ENCODE data around the gene PLXNB1.
"Not testable (repeated sequence)": the region's sequence is repeated elsewhere in the genome, so short reads cannot be mapped to it uniquely, and the experiment has no call there.

The PLXNB1 gene

GRCh38 chr3:48402281-48402732, 27.6 kb downstream of the PLXNB1 start:
- no peak for DNase-seq (ENCODE audit: low read depth)
- no peak overlapping the region for H3K4me3 ChIP-seq (ENCODE audit: low read depth, low read length)
- no peak for TF ChIP-seq CTCF (IDR thresholded peaks at IDR 0.05; ENCODE audit: control insufficient read depth, extremely low read depth, insufficient read depth)

GRCh38 chr3:48401434-48401901, 28.4 kb downstream of the PLXNB1 start:
- not testable (repeated sequence) for DNase-seq (ENCODE audit: low read depth); H3K4me3 ChIP-seq (ENCODE audit: low read depth, low read length)

GRCh38 chr3:48400824-48401433, 29.0 kb downstream of the PLXNB1 start:
- no peak overlapping the region for H3K4me3 ChIP-seq (ENCODE audit: low read depth, low read length)
- peak; percentile 11 for DNase-seq (ENCODE audit: low read depth)
- peak; percentile 55 for TF ChIP-seq CTCF (IDR thresholded peaks at IDR 0.05; ENCODE audit: control insufficient read depth, extremely low read depth, insufficient read depth)

GRCh38 chr3:48399387-48400172, 30.3 kb downstream of the PLXNB1 start:
- peak; percentile 67 for DNase-seq (ENCODE audit: low read depth)
- no peak for TF ChIP-seq CTCF (IDR thresholded peaks at IDR 0.05; ENCODE audit: control insufficient read depth, extremely low read depth, insufficient read depth)
- H3K4me3 ChIP-seq (ENCODE audit: low read depth, low read length) = no peak overlapping the region

GRCh38 chr3:48398701-48399386, 31.0 kb downstream of the PLXNB1 start:
- no peak for DNase-seq (ENCODE audit: low read depth)
- no peak for TF ChIP-seq CTCF (IDR thresholded peaks at IDR 0.05; ENCODE audit: control insufficient read depth, extremely low read depth, insufficient read depth)
- H3K4me3 ChIP-seq (ENCODE audit: low read depth, low read length) = no peak overlapping the region

- TF ChIP-seq CTCF (IDR thresholded peaks at IDR 0.05; ENCODE audit: control insufficient read depth, extremely low read depth, insufficient read depth) = no peak
- DNase-seq (ENCODE audit: low read depth) = no peak
- H3K4me3 ChIP-seq (ENCODE audit: low read depth, low read length) = no peak overlapping the region
These were observed 31.9 kb downstream of the PLXNB1 start for GRCh38 chr3:48397767-48398681.

Measured in LNCaP clone FGC (cell line).